T-helper 2 cell (primary cell): ENCODE results near the gene PNMA6E.
A peak's percentile ranks its signal among the peaks of the same experiment; 100 is the strongest.

Experiments
- DNase-seq, 5 experiments: peaks; one replicate each; pipeline versions ENCODE4 v3.0.0 to v3.0.0-alpha.2; 2012 to 2022

PNMA6E gene

DNA sequence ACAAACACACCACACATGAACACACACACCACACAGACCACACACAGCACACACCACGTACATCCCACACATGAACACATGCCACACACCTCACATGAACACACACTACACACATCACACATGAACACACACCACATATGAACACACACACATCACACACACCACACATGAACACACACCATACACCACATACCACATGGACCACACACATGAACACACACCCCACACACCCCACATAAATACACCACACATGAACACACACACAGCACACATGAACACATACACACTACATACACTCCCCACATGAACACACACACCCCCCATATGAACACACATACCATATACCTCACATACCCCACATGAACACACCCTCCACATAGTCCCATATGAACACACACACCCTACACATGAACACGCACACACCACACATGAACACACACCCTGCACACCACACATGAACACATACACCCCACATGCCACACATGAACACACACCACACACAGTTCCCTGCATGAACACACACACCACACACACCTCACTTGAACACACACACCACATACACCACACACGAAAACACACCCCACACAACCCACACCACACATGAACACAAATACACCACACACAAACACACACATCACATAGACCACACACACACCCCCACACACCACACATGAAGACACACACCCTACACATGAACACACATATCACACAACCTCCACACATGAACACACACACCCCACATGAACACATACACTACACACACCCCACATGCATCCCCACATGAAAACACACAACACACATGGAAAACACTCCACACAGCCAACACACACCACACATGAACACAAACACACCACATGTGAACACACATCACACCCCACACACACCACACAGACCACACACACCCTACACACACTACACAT lies 18.3 kb downstream of the PNMA6E start:
- no peak for DNase-seq

DNA sequence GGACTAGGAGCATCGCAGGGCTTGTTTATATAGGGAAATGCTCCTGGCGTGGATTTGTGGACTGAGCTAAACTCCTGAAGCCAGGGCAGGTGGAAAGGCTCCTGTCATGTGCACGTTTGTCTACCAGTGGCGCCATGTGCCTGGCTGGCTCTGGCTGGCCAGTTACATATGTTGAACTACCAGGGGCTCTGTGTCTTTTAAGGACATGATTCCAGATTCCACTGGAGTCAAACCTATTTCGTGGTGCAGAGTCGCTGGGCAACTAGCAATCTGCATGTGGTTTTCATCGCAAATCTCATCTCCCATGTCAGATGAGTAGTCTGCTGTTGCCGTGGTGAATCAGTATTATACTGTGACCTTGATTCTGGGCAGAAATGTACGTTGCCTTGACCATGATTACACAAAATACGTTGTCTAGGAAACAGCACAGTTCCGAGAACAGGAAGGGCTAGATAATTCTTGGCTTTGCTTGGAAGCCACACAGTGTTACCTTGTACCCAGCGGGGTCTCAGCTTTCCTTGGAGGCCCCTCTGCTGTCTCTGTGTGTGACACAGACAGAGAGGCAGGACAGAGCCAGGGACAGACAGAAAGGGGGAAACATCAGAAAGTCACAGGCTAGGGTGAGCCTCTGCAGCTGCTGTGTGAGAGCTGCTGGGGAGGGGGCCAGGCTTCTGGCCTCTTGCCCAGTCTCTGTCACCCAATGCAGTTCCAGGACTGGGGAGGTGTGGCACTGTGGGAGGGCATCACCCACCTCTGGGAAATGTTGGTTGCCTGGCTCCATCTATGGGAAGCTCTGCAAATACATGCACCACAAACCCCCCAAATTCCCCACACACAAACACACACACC lies 19.2 kb downstream of the PNMA6E start:
- DNase-seq: peak in 1 of 5 experiments; percentile 50

DNA sequence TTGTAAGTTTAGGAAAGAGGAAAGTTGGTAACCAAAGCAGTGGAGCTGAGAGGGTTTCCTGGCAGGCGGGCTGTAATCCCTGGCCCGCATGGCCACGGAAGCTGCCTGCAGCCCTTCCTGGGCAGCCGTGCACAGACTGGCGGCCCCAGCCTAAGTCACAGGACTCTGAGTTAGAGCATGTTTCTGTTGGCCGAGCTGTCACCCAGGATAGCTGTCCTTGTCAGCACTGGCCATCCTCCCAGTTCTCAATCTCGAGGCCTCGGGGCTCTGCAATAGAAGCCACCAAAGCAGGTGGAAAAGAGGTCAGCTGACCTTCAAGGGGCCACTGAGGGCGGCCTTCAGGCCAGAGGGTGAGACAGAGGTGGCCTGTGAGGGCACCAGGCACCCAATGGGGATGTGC lies 20.5 kb downstream of the PNMA6E start:
- no peak for DNase-seq

DNA sequence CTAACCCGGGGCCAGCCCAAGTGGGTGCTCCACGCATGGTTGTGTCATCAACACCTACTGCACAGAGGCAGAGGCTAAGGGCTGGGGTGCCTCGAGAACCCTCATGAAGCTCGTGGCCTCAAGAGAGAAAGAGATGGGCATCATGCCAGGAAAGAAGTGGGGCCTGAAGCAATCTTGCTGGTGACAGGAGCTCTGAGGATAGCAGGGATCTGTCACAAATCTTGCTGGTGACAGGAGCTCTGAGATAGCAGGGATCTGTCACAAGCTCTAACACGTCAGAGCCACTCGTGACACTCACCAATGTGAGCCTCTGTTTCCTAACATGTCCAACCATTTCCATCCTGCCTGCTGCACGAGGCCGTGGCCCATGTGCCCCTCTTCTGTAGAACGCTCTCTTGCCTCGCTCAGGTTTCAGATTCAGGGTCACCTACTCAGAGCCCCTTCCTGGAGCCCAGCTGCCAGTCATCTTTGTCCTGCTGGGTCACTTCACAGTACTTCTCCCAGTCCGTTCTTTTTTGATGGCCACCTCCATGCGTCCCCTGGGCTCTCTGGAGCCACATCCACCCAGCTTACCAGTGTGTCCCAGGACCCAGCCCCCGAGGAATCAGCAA lies 21.1 kb downstream of the PNMA6E start:
- no peak for DNase-seq

DNA sequence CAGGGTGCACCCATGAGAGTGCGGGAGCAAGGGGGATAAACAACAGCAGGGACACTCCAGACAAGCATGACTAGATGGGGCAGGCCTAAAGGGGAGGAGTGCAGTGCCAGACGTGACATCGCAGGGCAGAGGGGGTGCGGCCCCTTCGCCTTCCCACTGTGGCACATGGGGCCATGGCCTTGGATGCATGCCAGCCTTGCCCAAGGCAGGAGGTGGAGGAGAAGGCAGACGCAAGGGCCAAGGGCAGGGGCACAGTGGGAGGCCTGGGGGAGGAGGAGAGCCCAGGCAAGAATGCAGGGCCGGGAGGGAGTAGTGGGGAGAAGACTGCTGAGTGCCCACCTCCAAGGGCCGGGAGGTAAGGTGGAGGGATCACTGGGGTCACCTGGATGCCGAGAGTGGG lies 21.6 kb downstream of the PNMA6E start:
- DNase-seq: no peak

DNA sequence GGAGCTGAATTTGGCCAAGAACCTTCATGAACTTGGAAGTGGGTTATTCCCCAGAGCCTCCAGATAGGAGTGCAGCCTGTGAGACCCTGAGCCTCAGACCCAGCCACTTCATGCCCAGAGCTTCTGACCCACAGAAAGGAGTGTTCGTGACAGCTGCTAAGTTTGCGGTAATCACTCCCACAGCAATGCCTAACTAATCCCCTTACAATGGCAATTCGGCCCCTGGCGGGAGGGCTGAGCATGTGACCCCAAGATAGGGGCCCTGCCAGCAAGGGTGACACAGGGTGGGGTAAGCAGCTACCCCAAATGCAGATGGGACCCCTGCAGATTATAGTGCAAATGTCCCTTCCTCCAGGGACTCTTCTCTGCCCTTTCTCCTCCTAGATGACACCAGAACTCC lies 22.5 kb downstream of the PNMA6E start:
- DNase-seq: no peak

DNA sequence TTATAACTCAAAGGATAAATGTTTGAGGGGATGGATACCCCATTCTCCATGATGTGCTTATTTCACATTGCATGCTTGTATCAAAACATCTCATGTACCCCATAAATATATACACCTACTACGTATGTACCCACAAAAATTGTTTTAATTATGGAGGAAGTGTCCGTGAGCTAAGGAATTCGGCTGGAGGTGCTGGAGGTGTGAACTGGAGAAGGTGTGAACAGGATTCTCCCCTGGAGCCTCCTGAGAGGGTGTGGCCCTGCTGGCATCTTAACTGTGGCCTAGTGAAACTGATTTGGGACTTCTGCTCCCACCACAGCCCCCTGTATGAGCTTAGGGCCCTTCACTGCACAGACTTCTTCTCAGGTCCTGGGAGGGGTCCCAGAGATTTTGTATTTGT lies 23.4 kb downstream of the PNMA6E start:
- no peak for DNase-seq

DNA sequence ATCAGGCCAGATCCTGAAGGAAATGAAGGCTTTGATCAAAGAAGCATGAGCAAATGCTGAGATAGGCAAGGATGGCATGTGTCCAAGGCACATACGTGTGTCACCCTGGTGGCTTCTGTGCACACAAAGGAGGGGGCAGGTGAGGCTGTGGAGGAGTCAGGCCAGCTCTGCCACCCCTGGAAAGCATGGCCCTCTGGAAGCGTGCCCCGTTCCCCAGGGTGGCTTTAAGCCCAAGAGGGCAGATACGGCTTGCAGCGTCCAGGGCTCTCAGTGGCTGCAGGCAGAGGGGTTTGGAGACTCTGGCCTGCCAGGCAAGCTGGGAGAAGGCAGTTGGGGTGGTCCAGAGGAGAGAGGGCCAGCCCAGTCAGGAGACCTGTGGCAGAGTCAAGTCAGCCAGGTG lies 25.6 kb downstream of the PNMA6E start:
- DNase-seq: no peak

DNA sequence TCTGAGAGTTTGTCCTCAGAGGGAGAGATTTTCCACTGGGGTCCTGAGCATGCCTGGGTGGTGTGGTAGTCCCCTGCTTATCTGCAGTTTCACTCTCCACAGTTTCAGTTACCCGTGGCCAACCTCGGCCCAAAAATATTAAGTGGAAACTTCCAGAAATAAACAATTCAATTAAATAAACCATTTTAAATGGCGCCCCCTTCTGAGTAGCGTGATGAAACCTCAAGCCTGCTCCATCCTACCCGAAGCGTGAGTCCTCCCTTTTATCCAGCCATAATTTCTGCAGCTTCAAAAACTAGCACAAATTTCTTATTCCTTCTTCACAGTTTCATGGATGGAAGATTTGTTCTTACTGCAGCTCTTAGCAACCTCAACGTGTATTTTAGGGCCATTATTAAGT lies 26.7 kb downstream of the PNMA6E start:
- DNase-seq: no peak

DNA sequence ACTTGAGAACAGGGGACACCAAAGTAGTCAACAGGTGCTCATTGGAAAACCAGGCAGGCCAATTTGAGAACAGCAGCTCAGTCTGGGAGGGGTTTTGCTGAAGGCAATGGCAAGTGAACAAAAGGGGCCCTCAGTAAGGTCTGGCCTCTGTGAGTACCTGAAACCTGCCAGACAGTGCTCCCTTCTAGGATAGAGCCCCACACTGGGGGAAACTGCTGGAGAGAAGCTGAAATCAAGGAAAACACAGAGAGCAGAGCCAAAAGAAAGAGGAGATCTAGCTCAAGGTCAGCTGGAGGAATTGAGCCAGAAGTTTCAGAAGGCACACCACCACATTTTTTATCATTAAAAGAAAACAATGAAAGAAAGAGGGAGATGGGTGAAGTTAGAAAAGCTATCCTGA lies 28.2 kb downstream of the PNMA6E start:
- DNase-seq: no peak

DNA sequence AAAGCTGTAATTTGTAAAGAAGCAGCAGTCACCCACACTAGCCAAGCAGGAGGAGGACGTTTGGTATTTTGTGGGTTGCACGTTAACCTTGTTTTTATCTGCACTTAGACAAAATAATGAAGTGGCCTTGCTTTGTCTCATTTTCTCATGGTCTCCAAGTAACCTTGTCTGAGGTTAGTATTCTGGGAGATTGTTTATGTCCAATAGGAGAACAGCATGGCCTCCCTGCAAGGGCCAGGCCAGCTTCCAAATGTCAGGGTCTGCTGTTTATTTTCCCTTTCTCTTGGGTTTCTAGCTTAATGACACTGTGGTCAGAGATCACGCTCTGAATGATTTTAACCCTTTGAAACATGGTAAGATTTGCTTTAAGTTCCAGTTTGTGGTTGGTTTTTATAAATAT lies 29.9 kb downstream of the PNMA6E start:
- DNase-seq: no peak

DNA sequence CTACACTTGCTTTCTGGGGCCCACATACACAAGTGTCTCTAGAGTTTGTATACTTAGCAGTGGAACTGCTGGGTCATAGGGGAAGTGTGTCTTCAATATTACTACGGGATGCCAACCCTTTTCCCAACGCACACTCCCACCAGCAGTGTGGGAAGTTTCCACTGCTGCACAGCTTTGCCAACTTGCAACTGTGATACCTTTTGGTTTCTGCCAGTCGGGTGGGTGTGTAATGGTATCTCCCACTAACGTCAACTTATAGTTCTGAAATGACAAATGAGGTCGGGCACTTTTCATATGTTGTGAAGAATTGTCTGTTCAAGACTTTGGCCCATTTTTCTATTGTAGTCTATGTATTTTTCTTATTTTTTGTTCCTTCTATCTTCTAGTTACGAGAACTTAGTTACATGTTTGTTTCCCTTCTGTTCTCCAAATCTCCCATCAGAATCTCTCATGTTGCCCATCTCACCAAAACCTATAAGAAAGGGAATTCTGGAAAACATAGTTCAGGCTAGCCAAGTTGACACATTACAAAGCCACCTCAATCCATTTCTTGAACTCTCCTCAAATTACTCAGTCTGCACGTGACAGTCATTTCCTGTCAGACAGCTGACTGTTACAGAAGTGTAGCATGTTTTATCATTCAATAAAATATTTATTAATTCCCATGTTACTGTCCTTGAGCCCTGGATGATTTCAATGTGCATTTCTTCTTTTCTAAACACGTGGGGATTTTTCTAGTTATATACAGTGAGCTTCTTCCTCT lies 30.7 kb downstream of the PNMA6E start:
- peak in 1 of 5 experiments; percentile 52 for DNase-seq

DNA sequence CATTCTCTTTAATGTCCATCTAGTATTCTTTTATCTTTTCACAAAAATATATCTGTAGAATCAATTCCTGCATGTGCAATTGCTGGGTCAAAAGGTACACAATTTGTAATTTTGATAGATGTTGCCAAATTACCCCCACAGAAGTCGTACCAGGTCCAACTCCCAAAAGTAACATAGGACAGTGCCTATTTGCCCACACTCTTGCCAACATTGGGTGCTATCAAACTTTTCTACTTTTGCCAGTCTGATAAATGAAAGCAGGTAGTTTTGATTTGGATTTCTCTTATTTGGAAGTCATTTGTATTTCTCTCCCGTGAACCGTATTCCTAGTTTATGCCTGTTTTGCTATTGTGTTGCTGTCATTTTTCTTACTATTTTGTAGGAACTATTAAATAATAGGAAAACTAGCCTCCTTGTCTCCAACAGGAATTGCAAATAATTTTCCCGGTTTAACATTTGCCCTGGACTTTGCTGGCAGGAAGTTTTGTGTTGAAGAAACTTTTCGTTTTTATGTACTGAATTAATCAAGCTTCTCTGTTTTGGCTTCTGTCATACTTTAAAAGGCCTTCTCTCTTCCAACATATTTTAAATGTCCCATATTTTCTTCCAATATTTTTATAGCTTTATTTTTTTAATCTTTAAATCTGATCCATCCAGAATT lies 34.1 kb downstream of the PNMA6E start:
- DNase-seq: no peak

DNA sequence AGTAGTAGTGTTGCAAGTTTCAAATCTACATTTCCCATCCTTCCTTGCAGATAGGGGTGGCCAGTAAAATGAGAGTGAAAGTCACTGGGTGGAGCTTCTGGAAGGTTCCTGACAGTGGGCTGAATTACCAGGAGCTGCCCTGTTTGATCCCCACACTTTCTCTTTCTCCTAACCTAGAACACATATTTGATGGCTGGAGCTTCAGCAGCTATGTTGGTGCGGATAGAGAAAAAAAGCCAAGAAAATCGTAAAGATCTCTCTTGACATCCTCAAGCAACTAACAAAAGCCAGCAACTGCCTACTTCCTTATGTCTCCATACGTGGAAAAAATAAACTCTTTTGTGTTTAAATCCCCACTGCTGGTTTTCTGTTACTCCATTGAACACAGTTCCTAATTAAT lies 35.0 kb downstream of the PNMA6E start:
- no peak for DNase-seq

DNA sequence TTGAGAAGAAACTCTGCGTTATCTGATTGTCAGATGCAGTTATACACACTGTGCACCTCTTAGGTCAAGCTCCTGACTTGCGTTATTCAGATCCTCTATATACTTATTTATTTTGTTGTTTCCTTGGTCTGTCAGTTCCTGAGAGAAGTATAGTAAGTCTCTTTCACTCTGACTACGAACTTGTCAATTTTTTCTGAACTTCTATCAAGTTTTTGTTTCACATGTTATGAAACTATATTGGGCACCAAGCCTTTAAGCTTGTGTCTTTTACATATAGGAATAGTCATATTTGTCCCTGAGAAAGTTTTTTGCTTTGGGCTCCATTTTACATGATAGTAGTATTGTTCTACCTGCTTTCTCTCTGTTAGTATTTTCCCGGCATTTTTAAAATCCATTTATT lies 35.5 kb downstream of the PNMA6E start:
- DNase-seq: peak in 1 of 5 experiments; percentile 38

DNA sequence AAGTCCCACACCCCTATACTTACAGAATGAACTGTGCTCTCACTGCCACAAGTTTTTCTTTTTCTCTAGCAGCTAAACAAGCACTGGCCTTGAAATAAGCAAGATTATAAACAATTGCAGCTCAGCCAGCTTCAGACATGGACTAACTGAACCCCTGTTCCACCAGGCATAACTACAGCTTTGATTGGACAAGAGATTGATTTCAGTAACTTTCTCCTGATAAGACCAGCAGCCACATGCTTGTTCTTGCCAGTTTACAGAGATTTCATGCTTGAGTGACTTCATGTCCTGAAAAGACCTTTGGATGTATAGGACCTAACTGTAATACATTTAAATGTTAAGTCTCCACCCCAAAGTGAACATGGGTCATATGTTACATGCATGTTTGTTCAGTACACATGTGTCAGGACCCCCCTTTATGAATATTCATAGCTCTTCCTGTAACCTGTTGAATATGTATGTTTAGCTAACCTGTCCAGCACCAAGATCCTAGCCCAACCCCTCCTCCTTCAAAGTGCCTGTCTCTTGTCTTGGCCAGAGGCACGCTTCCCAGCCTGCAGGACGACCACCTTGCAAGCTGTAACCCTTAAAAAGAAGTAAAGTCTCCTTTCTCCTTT lies 39.3 kb downstream of the PNMA6E start:
- DNase-seq: no peak

DNA sequence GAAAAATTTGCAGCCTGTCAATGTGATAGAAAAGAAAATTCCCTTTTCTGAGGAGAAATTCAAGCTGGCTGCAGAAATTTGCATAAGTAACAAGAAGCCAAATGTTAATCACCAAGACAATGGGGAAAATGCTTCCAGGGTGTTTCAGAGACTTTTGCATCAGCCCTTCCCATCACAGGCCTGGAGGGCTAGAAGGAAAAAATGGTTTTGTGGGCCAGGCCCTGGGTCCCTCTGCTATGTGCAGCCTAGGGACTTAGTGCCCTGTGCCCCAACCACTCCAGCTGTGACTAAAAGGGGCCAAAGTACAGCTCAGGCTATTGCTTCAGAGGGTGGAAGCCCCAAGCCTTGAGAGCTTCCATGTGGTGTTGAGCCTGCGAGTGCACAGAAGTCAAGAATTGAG lies 43.3 kb downstream of the PNMA6E start:
- DNase-seq: no peak

DNA sequence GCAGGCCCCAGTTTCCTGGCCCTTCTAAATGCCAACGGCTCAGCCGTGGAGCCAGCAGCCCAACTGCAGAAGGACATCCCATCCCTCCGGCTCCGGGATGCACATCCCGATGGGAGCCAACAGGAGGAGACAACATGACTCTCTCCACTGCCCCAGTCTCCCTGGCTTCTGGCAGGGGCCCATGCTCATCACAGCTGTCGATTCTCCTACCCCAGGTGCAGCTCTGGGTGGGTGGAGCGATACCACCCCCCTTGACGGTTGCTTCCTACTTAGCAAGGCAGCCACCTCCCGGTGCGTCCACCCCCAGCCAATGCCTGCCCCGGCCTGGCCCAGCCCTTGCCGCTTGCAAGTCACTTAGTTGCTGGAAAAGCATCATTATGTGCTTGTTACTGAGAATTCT lies 47.7 kb downstream of the PNMA6E start:
- no peak for DNase-seq

DNA sequence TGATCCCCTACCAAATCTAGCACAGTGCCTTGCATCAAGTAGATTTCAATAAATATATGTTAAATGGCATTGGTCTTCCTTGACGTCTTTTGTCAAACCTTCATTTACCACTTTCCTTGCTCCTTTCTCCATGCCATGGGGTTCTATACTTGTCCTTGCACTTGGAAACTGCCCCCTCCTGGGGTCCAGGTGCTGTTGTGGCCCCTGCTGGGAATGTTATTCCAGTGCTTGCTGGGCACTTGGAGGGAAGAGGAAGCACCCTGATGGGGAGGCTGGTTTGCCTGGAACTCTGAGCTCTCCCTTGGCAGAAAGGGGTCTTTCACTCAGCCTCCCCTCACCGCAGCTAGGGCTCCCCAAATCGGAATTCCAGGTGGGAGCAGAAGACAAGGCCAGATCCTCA lies 48.3 kb downstream of the PNMA6E start:
- no peak for DNase-seq

DNA sequence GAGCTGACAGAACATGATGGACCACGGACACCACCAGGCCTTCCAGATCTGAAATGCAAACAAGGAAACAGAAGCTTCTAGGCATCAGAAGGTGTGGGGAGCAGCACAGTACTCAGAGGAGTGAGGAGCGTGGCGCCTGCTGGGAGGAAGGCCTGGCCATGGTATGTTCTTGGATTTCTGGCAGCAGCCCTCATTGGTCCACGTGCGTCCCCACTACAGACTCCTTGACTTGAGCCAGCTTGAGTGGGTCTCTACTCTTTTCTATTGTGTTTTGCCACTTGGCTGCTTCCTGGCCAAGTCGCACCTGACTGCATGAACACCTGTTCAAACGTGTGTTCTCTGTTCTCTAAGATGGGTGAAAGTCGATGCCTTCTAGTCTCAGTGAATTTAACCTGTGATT lies 49.2 kb downstream of the PNMA6E start:
- DNase-seq: no peak

DNA sequence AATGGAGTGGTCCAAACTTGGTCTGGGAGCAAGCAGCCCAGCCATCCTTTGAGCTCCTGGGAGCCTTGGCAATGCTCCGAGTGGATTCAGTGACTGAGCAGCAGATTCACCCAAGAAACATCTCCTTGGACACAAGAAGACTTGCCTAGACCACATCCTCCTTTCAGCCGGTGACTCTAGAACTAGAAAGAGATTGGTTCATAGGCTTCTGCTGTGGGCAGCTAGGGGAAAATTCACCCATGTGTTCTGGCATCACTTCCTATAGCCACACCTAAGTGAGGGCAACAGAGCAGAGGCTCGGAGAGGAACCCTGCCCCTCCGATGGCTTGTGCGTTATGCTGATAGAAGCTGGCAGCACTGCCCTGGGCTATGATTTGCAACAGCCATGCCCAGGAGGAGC lies 51.2 kb downstream of the PNMA6E start:
- DNase-seq: no peak

DNA sequence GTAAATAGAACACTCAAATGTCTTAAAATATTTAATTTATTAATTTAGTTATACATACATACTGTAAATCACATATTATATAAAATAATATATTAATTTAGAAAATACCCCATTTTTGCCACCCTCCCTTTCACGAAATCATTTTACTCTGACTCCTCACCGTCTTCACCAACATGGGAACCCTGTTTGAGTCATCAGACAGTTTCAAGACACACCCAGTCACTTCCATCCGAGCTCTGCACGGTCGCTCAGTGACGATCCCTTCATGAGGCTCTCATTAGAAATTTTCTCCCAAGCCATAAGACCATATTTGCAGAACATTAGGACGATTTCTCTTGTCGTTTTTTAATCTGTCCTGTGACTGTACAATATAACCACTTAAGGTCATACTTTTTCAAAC lies 52.7 kb downstream of the PNMA6E start:
- peak in 1 of 5 experiments; percentile 23 for DNase-seq
